Stimulated activated CD4-positive, alpha-beta T cell treated with anti-CD3 and anti-CD28 coated beads, Interleukin-15, amount 100 ng/mL, for 24 hours (primary cell): Measurements from ENCODE around the gene SMU1.

ENCODE experiments used
- DNase-seq: peaks from one replicate; pipeline ENCODE4 v3.0.0-alpha.2; 2020

The SMU1 gene

GRCh38 chr9:33076046-33077004, at the start of gene SMU1:
Gene SMU1 (minus strand): TSS chr9:33076674. CDS start chr9:33076608, 66 bp downstream.
- peak; percentile 97 for DNase-seq

GRCh38 chr9:33125461-33125860, 49.0 kb upstream of the SMU1 start:
- DNase-seq, result no peak

- no peak for DNase-seq
Measured at GRCh38 chr9:33124751-33125381, 48.4 kb upstream of the SMU1 start.

GRCh38 chr9:33124046-33124445, 47.6 kb upstream of the SMU1 start:
- DNase-seq, result no peak

GRCh38 chr9:33123407-33124031, 47.0 kb upstream of the SMU1 start:
- DNase-seq, result no peak

- DNase-seq, result no peak
Measured at GRCh38 chr9:33120620-33121019, 44.1 kb upstream of the SMU1 start.

- DNase-seq, result no peak
Measured at GRCh38 chr9:33117796-33118195, 41.3 kb upstream of the SMU1 start.

GRCh38 chr9:33117306-33117705, 40.8 kb upstream of the SMU1 start:
- DNase-seq, result no peak

- DNase-seq, result no peak
Measured at GRCh38 chr9:33116860-33117259, 40.4 kb upstream of the SMU1 start.

- no peak for DNase-seq
Measured at GRCh38 chr9:33114746-33115145, 38.3 kb upstream of the SMU1 start.

- no peak for DNase-seq
Measured at GRCh38 chr9:33113799-33114547, 37.5 kb upstream of the SMU1 start.

GRCh38 chr9:33112094-33112493, 35.6 kb upstream of the SMU1 start:
- no peak for DNase-seq

- no peak for DNase-seq
Measured at GRCh38 chr9:33111631-33112030, 35.2 kb upstream of the SMU1 start.

- DNase-seq, result no peak
Measured at GRCh38 chr9:33110686-33111085, 34.2 kb upstream of the SMU1 start.

- no peak for DNase-seq
Measured at GRCh38 chr9:33109850-33110595, 33.5 kb upstream of the SMU1 start.

GRCh38 chr9:33109097-33109496, 32.6 kb upstream of the SMU1 start:
- DNase-seq, result no peak

GRCh38 chr9:33108472-33108871, 32.0 kb upstream of the SMU1 start:
- DNase-seq, result no peak

- no peak for DNase-seq
Measured at GRCh38 chr9:33107762-33108161, 31.3 kb upstream of the SMU1 start.

- no peak for DNase-seq
Measured at GRCh38 chr9:33106827-33107621, 30.6 kb upstream of the SMU1 start.

GRCh38 chr9:33106372-33106771, 29.9 kb upstream of the SMU1 start:
- DNase-seq, result no peak

- no peak for DNase-seq
Measured at GRCh38 chr9:33105959-33106358, 29.5 kb upstream of the SMU1 start.
